Adrenal gland (tissue), 12 donors: Measurements from ENCODE around the gene CCL7. TPM values are rescaled to one million over a fixed set of nuclear protein-coding genes. Genes with fewer than 3 reads are reported as not detected.

ENCODE experiments used
- DNase-seq, 7 donors: peaks; one replicate each; pipeline ENCODE4 v3.0.0-alpha.2; 2019 to 2020
- H3K27ac ChIP-seq, 5 donors: fragments of 200-600 bp; sonication (generic) in 4 of 5; 1 replicate in 3 of 5; 2 replicates in 2 of 5; pipeline versions ENCODE4 v1.5.1 to v1.8.0; 2016 to 2020; ENCODE audit warnings: mild to moderate bottlenecking in 1 of 5
- H3K27me3 ChIP-seq: fragments of 200-600 bp; 2 replicates; pipeline ENCODE4 v1.8.0; 2021
- H3K36me3 ChIP-seq, 2 donors: fragments of 200-600 bp; replicated peaks in 1 of 2; 1 replicate in 1 of 2; 2 replicates in 1 of 2; pipeline versions ENCODE4 v1.5.1 to v1.8.0; 2018 to 2022
- H3K4me1 ChIP-seq, 2 donors: fragments of 200-600 bp; replicated peaks in 1 of 2; 1 replicate in 1 of 2; 2 replicates in 1 of 2; pipeline versions ENCODE4 v1.5.1 to v1.8.0; 2018 to 2021
- H3K4me3 ChIP-seq, 4 donors: fragments of 200-600 bp; sonication (generic) in 3 of 4; one replicate each; pipeline ENCODE4 v1.5.1; 2016 to 2018
- H3K9me3 ChIP-seq, 3 donors: fragments of 200-600 bp; sonication (generic) in 1 of 3; replicated peaks in 1 of 3; 1 replicate in 2 of 3; 2 replicates in 1 of 3; pipeline versions ENCODE4 v1.5.1 to v1.8.0; 2016 to 2021
- CTCF ChIP-seq, 6 experiments: fragments of 450-650 bp in 4 of 6; fragments of 200-600 bp in 2 of 6; sonication (generic) in 1 of 6; IDR thresholded peaks; 1 replicate in 5 of 6; 2 replicates in 1 of 6; pipeline versions ENCODE4 v1.5.1 to v1.8.0; 2016 to 2021; ENCODE audit warnings: antibody characterized with exemption in 6 of 6, mild to moderate bottlenecking in 2 of 6, moderate library complexity in 1 of 6
- POLR2A ChIP-seq, 2 donors: fragments of 450-650 bp; IDR thresholded peaks; one replicate each; pipeline ENCODE4 v1.6.1; 2017; ENCODE audit warnings: antibody characterized with exemption in 2 of 2, mild to moderate bottlenecking in 2 of 2, moderate library complexity in 1 of 2
- WGBS, 4 donors: extraction: QIAGEN DNeasy Blood & Tissue Kit in 2 of 4; methylation state at CpG; one replicate each; pipeline versions ENCODE4 v1.1.5 to v1.1.7; 2013 to 2017; 5-methylcytosine and 5-hydroxymethylcytosine counted together
- intact Hi-C, 2 donors: fragments of 100-400 bp; cut with DNase I; formaldehyde crosslinking; loops; one replicate each; pipeline versions ENCODE4 v1.14.1 to v1.15.0; 2022 to 2023
- polyA plus RNA-seq, 3 donors: library from polyadenylated mRNA; stranded (reverse); fragments of 200-250 nt in 2 of 3; fragments of 350-450 nt in 1 of 3; fragmentation: Illumina TruSeq in 1 of 3; extraction: RNeasy Lipid Tissue Mini Kit (QIAGEN cat#74804) in 1 of 3; gene quantifications; one replicate each; pipeline ENCODE4 v1.2.3, GENCODE V29; 2013 to 2014
- total RNA-seq, 9 donors: library from RNA; depleted of rRNA in 4 of 9; stranded (reverse); fragments of >200 nt in 4 of 9; fragments of 120-200 nt in 1 of 9; fragmentation: NEBNext Ultra II Directional in 1 of 9; extraction: Animal tissue kit (Norgen Biotek cat#: 25700) in 1 of 9; gene quantifications; one replicate each; pipeline versions ENCODE4 v1.1.0 to v1.2.4, GENCODE V29; 2013 to 2023
- donor health status: healthy with polysubstance abuse.
- donor health status: Bipolar disorder and iron deficiency.
- donor health status: DM: yes; HTN: yes; CAD: no.
- donor health status: DM: no; HTN: no; CAD: no.
- donor health status: DM: no; HTN: no; CAD: no.
- donor health status: DM: yes; HTN: yes; CAD: no.

CCL7 gene
- total and polyA plus RNA-seq, 12 donors: 0.64 to 2.2 (median 0.74) TPM; not detected in 9

- Histone ChIP-seq H3K36me3 (no peaks in the 10 kb centered on the region), H3K27me3 (no peaks in the 10 kb centered on the region), H3K9me3 (no peaks in the 10 kb centered on the region), H3K4me3 (no peak overlapping the region), H3K27ac (no peak overlapping the region), H3K4me1 (peaks cover 25 to 31% of the 10 kb centered on the region in 2 donors)
- 57 to 78% (median 72%) methylated on average over 1 of the region's 1 CpG for WGBS, 4 donors
- intact Hi-C loops: no loop called here
- TF ChIP-seq CTCF (IDR thresholded peaks at IDR 0.05) (no peak), POLR2A (IDR thresholded peaks at IDR 0.05) (no peak)
- DNase-seq: no peak
These were observed 12.1 kb upstream of the CCL7 start for GRCh38 chr17:34257986-34258326.

GRCh38 chr17:34259146-34259545, 10.9 kb upstream of the CCL7 start:
- Histone ChIP-seq H3K27me3 (no peaks in the 10 kb centered on the region), H3K4me1 (peaks cover 15 to 19% of the 10 kb centered on the region in 2 donors), H3K27ac (peak overlapping the region in 1 of 5 donors; percentile 20), H3K9me3 (no peaks in the 10 kb centered on the region), H3K4me3 (no peak overlapping the region), H3K36me3 (no peaks in the 10 kb centered on the region)
- TF ChIP-seq POLR2A (IDR thresholded peaks at IDR 0.05): no peak
- intact Hi-C loops: no loop called here
- DNase-seq: no peak

- H3K9me3 ChIP-seq: no peaks in the 10 kb centered on the region
- H3K27me3 ChIP-seq: no peaks in the 10 kb centered on the region
- H3K36me3 ChIP-seq: no peaks in the 10 kb centered on the region
- intact Hi-C loops: no loop called here
- H3K4me3 ChIP-seq: no peak overlapping the region
- DNase-seq: no peak
- no peak overlapping the region for H3K27ac ChIP-seq
- 40 to 55% (median 48%) methylated on average over 4 of the region's 4 CpGs for WGBS, 4 donors
- no peak for TF ChIP-seq CTCF (IDR thresholded peaks at IDR 0.05)
- TF ChIP-seq POLR2A (IDR thresholded peaks at IDR 0.05): no peak
- H3K4me1 ChIP-seq: peaks cover 0 to 4% of the 10 kb centered on the region in 2 donors
These were observed 9.2 kb upstream of the CCL7 start for GRCh38 chr17:34260861-34261260.

- intact Hi-C loops: no loop called here
- no peak for TF ChIP-seq POLR2A (IDR thresholded peaks at IDR 0.05)
- no peak for TF ChIP-seq CTCF (IDR thresholded peaks at IDR 0.05)
- Histone ChIP-seq H3K27ac (no peak overlapping the region), H3K4me1 (no peaks in the 10 kb centered on the region), H3K36me3 (no peaks in the 10 kb centered on the region), H3K9me3 (no peaks in the 10 kb centered on the region), H3K27me3 (no peaks in the 10 kb centered on the region), H3K4me3 (no peak overlapping the region)
- 80 to 87% (median 83%) methylated on average over 5 of the region's 5 CpGs for WGBS, 4 donors
- no peak for DNase-seq
These were observed 8.3 kb upstream of the CCL7 start for GRCh38 chr17:34261568-34262337.

- DNase-seq: no peak
- H3K9me3 ChIP-seq: no peaks in the 10 kb centered on the region
- no peaks in the 10 kb centered on the region for H3K4me1 ChIP-seq
- H3K36me3 ChIP-seq: no peaks in the 10 kb centered on the region
- 28 to 41% (median 32%) methylated on average over 3 of the region's 3 CpGs for WGBS, 4 donors
- no peak overlapping the region for H3K27ac ChIP-seq
- intact Hi-C loops: no loop called here
- no peak overlapping the region for H3K4me3 ChIP-seq
- no peaks in the 10 kb centered on the region for H3K27me3 ChIP-seq
- TF ChIP-seq CTCF (IDR thresholded peaks at IDR 0.05) (no peak), POLR2A (IDR thresholded peaks at IDR 0.05) (no peak)
These were observed 4.3 kb upstream of the CCL7 start for GRCh38 chr17:34265711-34266110.
